Activated CD4-positive, alpha-beta T cell treated with anti-CD3 and anti-CD28 coated beads, Interleukin-2, amount 10 ng/mL, durations not matched to agents 24 days and 14 days (primary cell): Measurements from ENCODE around the gene DNM3. TPM values are rescaled to one million over a fixed set of nuclear protein-coding genes. Genes with fewer than 3 reads are reported as not detected.
"Not testable (repeated sequence)": the region's sequence is repeated elsewhere in the genome, so short reads cannot be mapped to it uniquely, and the experiment has no call there.

Experiments used
- DNase-seq: peaks from one replicate; pipeline ENCODE4 v3.0.0; 2022
- H3K27ac Mint-ChIP-seq: one replicate; pipeline ENCODE4 v1.8.0; 2022; ENCODE audit warnings: mild to moderate bottlenecking, mixed read lengths
- H3K27me3 Mint-ChIP-seq: one replicate; pipeline ENCODE4 v1.8.0; 2022; ENCODE audit warnings: mixed read lengths
- H3K36me3 Mint-ChIP-seq: one replicate; pipeline ENCODE4 v1.8.0; 2022; ENCODE audit warnings: low read depth, mild to moderate bottlenecking, mixed read lengths
- H3K4me1 Mint-ChIP-seq: one replicate; pipeline ENCODE4 v1.8.0; 2021; ENCODE audit warnings: mixed read lengths
- H3K4me3 Mint-ChIP-seq: one replicate; pipeline ENCODE4 v1.8.0; 2022; ENCODE audit warnings: mild to moderate bottlenecking, moderate library complexity, mixed read lengths
- H3K9me3 Mint-ChIP-seq: one replicate; pipeline ENCODE4 v1.8.0; 2021; ENCODE audit warnings: mixed read lengths
- intact Hi-C: fragments of 100-400 bp; cut with micrococcal nuclease; formaldehyde crosslinking; loops from one replicate; pipeline ENCODE4 v1.15.1; 2023
- total RNA-seq: library from RNA; stranded (reverse); gene quantifications from 2 replicates; pipeline ENCODE4 v1.2.3, GENCODE V29; 2022

DNM3 gene
- total RNA-seq, 1 donor from 2014 or later = 0.42 TPM

DNA sequence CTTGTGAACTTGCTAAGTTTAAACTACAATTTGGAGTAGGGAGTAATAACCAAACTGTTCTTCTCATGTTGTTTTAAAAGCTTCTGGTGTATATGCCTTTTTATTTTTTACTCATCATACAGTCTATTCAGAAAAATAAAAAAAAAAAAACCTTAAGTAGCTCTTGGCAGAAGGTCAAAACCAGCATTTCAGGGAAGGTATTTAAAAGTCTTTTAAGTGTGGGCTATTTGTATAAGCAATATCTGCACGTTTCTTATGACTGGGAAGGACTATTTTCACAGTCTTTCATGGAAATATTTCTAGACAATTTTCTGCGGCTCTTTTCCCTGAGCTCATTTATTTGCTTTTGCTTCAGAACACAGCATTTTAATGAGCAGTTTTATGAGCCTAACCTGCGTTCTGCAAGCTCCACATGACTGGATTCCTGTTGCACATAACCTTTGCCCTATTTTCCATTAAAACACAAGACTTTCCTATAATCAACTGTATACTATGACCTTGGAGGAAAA is 518.2 kb downstream of the DNM3 start:
- intact Hi-C loops = loop anchor here (2.0 kb wide), 2 partner anchors 173 to 339 kb away; partner anchors contain the start of gene SUCO
- H3K4me1 Mint-ChIP-seq = peaks cover 36% of the 10 kb centered on the region
- no peaks in the 10 kb centered on the region for H3K9me3 Mint-ChIP-seq
- DNase-seq = no peak
- no peaks in the 10 kb centered on the region for H3K27me3 Mint-ChIP-seq
- H3K27ac Mint-ChIP-seq = peak overlapping the region; percentile 84
- H3K4me3 Mint-ChIP-seq = no peak overlapping the region
- H3K36me3 Mint-ChIP-seq = no peaks in the 10 kb centered on the region

DNA sequence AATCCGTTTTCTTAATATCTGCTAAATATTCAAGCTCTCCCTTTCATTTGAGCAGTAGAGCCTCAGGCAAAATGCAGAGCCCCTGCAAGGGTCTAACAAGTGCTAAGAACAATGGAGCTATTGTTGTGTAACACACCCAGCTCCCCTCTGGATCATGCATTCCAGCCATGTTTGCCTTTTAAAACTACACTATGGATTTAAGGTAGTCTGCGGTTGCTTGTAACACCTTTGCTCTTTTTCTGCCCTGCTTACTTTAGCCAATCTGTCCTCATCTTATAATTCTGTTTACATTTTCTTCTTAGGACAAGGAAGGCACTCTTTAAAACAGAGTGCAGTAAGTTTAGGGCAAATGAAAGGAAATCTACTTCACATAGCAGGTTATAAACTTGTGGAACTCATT is 519.2 kb downstream of the DNM3 start:
- intact Hi-C loops = no loop called here
- Mint-ChIP-seq H3K4me3 (no peak overlapping the region), H3K27me3 (no peaks in the 10 kb centered on the region), H3K27ac (no peak overlapping the region), H3K9me3 (no peaks in the 10 kb centered on the region), H3K4me1 (peaks cover 34% of the 10 kb centered on the region), H3K36me3 (no peaks in the 10 kb centered on the region)
- DNase-seq = peak; percentile 43

DNA sequence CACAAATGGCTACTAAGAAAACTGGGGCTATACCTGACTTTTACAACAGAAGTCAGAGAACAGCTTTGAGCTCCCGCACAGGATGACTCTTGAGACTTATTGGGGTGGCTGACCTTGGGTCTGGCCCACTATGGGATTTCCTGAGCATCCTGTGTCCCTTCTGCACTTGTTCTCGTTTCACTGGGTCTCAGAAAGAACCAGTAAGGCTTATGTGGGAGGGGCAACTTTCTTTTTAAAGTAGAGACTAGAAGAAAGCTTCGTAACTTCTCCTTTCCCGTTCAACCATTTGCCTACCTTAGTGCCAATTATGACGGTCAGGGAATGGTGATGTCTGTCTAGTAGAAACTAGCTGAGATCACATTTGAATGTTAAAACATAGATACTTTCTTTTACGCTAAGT is 519.7 kb downstream of the DNM3 start:
- Mint-ChIP-seq H3K27ac (no peak overlapping the region), H3K9me3 (no peaks in the 10 kb centered on the region), H3K4me3 (no peak overlapping the region), H3K36me3 (peaks cover 2% of the 10 kb centered on the region), H3K4me1 (peaks cover 30% of the 10 kb centered on the region), H3K27me3 (no peaks in the 10 kb centered on the region)
- peak; percentile 30 for DNase-seq
- intact Hi-C loops = no loop called here

GRCh38 chr1:172363852-172364251 is 522.6 kb downstream of the DNM3 start:
- intact Hi-C loops = no loop called here
- H3K36me3 Mint-ChIP-seq = peaks cover 13% of the 10 kb centered on the region
- H3K27me3 Mint-ChIP-seq = no peaks in the 10 kb centered on the region
- H3K27ac Mint-ChIP-seq = no peak overlapping the region
- peaks cover 8% of the 10 kb centered on the region for H3K4me1 Mint-ChIP-seq
- H3K4me3 Mint-ChIP-seq = no peak overlapping the region
- DNase-seq = no peak
- peaks cover 9% of the 10 kb centered on the region for H3K9me3 Mint-ChIP-seq

DNA sequence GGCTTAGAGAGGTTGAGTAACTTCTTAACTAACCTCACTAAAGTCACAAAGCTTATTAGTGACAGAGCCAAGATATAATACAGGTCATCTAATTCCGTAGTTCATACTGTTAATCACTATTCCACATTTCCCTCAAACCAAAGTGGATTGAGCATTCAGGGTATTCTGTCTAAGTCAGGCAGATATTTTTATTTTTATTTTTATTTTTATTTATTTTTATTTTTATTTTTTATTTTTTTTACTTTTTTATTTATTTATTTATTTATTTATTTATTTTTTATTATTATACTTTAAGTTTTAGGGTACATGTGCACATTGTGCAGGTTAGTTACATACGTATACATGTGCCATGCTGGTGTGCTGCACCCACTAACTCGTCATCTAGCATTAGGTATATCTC is 530.3 kb downstream of the DNM3 start:
- H3K36me3 Mint-ChIP-seq = peaks cover 11% of the 10 kb centered on the region
- H3K4me3 Mint-ChIP-seq, intact Hi-C loops: not testable (repeated sequence)

GRCh38 chr1:172373864-172374263 is 532.6 kb downstream of the DNM3 start:
- H3K9me3 Mint-ChIP-seq = peaks cover 8% of the 10 kb centered on the region
- intact Hi-C loops = no loop called here

More for the DNA sequence above, 530.3 kb downstream of the DNM3 start:
- DNase-seq, H3K27me3 Mint-ChIP-seq, H3K4me1 Mint-ChIP-seq, H3K27ac Mint-ChIP-seq: not testable (repeated sequence)
- peaks cover 13% of the 10 kb centered on the region for H3K9me3 Mint-ChIP-seq

DNA sequence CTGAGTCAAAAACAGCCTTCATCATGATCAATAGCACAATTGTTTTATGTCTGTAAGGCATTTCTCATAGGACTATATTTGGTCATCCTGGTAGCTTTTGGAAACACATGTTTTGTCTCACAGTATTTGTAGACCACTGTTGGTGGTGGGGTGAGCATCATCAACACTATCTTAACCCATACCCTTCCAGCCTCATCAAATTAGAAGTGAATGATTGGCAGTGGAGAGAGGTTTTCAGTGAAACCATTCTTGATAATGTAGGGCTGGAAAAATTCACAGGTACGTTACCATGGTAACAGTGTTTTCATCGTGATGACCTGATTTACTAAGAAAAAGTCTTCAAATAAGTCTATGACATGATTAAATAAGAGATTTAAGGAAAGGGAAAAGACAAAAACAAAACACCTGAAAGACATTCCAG is 533.9 kb downstream of the DNM3 start:
- intact Hi-C loops = no loop called here
- DNase-seq = no peak
- H3K9me3 Mint-ChIP-seq = peaks cover 7% of the 10 kb centered on the region
- peaks cover 3% of the 10 kb centered on the region for H3K36me3 Mint-ChIP-seq
- H3K4me1 Mint-ChIP-seq = peaks cover 8% of the 10 kb centered on the region
- H3K27ac Mint-ChIP-seq = peak overlapping the region; percentile 27
- no peak overlapping the region for H3K4me3 Mint-ChIP-seq
- H3K27me3 Mint-ChIP-seq = no peaks in the 10 kb centered on the region

More at GRCh38 chr1:172373864-172374263, 532.6 kb downstream of the DNM3 start:
- H3K4me3 Mint-ChIP-seq = no peak overlapping the region
- H3K27ac Mint-ChIP-seq = no peak overlapping the region
- peaks cover under 1% of the 10 kb centered on the region for H3K36me3 Mint-ChIP-seq
- H3K4me1 Mint-ChIP-seq = peaks cover 6% of the 10 kb centered on the region
- DNase-seq = no peak
- H3K27me3 Mint-ChIP-seq = no peaks in the 10 kb centered on the region

- H3K4me3 Mint-ChIP-seq = no peak overlapping the region
- intact Hi-C loops = no loop called here
- peaks cover 3% of the 10 kb centered on the region for H3K36me3 Mint-ChIP-seq
These were observed 535.1 kb downstream of the DNM3 start for GRCh38 chr1:172376431-172376830.

GRCh38 chr1:172377565-172377964 is 536.3 kb downstream of the DNM3 start:
- peaks cover 7% of the 10 kb centered on the region for H3K9me3 Mint-ChIP-seq
- no peak overlapping the region for H3K4me3 Mint-ChIP-seq
- H3K27me3 Mint-ChIP-seq = no peaks in the 10 kb centered on the region
- H3K36me3 Mint-ChIP-seq = peaks cover 3% of the 10 kb centered on the region
- intact Hi-C loops = no loop called here
- H3K4me1 Mint-ChIP-seq = peaks cover 21% of the 10 kb centered on the region
- no peak overlapping the region for H3K27ac Mint-ChIP-seq
- no peak for DNase-seq

More at GRCh38 chr1:172376431-172376830, 535.1 kb downstream of the DNM3 start:
- Mint-ChIP-seq H3K4me1 (peaks cover 15% of the 10 kb centered on the region), H3K27ac (no peak overlapping the region), H3K9me3 (peaks cover 7% of the 10 kb centered on the region), H3K27me3 (no peaks in the 10 kb centered on the region)
- DNase-seq = no peak

DNA sequence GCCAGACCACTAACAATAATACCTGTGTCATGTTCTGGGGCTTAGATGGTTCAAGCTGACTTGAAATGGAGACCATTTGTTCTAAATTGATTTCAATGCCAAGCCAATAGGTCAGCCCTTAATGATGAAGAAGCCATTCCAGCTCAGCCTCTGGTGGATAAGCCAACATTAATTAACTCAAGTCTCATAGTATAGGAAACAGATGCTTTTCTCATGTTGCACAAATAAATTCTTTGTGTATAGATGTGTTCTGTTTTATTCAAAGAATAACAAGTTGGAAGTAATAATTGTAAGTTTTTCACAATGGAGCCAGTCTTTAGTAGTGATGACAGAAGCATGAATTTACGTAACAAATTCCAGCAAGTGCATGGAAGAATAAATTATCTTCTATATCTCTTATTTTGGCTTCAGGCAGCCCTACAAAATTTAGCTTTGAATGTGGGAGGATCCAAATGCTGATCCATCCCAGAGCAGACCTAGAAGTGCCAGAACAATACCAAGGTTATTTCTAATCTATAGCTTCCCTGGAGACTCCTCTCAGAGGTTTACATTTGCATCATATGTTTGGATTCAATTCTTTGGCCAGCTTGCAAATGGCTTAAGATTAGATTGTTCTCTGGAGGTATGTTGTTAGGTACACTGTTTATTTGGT is 536.9 kb downstream of the DNM3 start:
- Mint-ChIP-seq H3K4me1 (peaks cover 23% of the 10 kb centered on the region), H3K36me3 (peaks cover 3% of the 10 kb centered on the region), H3K27ac (no peak overlapping the region), H3K27me3 (no peaks in the 10 kb centered on the region), H3K4me3 (no peak overlapping the region), H3K9me3 (peaks cover 7% of the 10 kb centered on the region)
- intact Hi-C loops = no loop called here
- DNase-seq = no peak

- peak overlapping the region; percentile 57 for H3K4me3 Mint-ChIP-seq
- H3K4me1 Mint-ChIP-seq = peaks cover 18% of the 10 kb centered on the region
- peaks cover 7% of the 10 kb centered on the region for H3K9me3 Mint-ChIP-seq
- intact Hi-C loops = loop anchor here (1.0 to 2.0 kb wide), 3 partner anchors 14 to 42 kb away; no protein-coding TSS in a partner anchor
- DNase-seq = peak; percentile 80
- peaks cover 3% of the 10 kb centered on the region for H3K36me3 Mint-ChIP-seq
- H3K27ac Mint-ChIP-seq = peak overlapping the region; percentile 86
- H3K27me3 Mint-ChIP-seq = no peaks in the 10 kb centered on the region
These were observed 539.3 kb downstream of the DNM3 start for GRCh38 chr1:172380441-172381244.

DNA sequence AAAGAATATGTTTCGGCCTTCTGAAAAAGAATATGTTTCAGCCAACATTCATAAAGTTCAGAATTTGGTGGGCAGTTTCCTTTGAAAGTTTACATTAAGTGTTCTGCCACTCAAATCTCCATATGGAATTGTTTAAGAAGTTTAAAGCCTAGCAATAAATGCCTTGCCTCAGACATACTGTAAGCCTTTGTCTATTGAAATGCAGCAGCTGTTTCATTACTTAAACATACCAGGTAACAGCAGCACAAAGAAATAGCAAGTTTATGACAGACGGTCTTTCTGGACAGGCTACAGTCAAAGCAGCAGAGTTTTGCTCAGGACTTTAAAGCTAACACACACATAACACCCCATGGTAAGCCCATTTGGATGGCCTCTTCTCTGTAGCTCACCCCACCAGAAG is 540.6 kb downstream of the DNM3 start:
- no peaks in the 10 kb centered on the region for H3K27me3 Mint-ChIP-seq
- peak overlapping the region; percentile 4 for H3K27ac Mint-ChIP-seq
- peaks cover 3% of the 10 kb centered on the region for H3K36me3 Mint-ChIP-seq
- DNase-seq = no peak
- no peak overlapping the region for H3K4me3 Mint-ChIP-seq
- H3K4me1 Mint-ChIP-seq = peaks cover 17% of the 10 kb centered on the region
- intact Hi-C loops = loop anchor here (1.0 to 2.0 kb wide), 3 partner anchors 12 to 43 kb away; no protein-coding TSS in a partner anchor
- H3K9me3 Mint-ChIP-seq = peaks cover 7% of the 10 kb centered on the region

GRCh38 chr1:172382406-172382805 is 541.1 kb downstream of the DNM3 start:
- H3K9me3 Mint-ChIP-seq = peaks cover 7% of the 10 kb centered on the region
- H3K4me1 Mint-ChIP-seq = peaks cover 17% of the 10 kb centered on the region
- H3K27me3 Mint-ChIP-seq = no peaks in the 10 kb centered on the region
- H3K4me3 Mint-ChIP-seq = no peak overlapping the region
- H3K27ac Mint-ChIP-seq = no peak overlapping the region
- intact Hi-C loops = no loop called here
- peaks cover 3% of the 10 kb centered on the region for H3K36me3 Mint-ChIP-seq
- DNase-seq = no peak

DNA sequence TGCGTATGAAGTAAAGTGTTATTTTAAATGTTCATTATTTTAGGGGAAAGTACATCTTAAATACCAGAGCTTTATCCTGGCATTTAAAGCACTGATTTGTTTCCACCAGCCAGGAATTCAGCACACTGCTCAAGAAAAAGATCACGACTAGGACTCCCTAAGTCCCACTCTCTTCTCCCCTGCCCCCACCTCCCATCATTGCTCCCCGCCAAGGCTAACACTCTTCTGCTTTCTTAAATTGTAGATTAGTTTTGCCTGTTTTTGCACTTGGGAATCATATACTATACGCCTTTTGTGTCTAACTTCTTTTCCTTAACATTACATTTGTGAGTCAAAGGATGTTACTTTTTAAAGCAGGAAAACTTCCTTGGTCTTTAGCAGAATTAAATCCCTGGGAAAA is 541.7 kb downstream of the DNM3 start:
- Mint-ChIP-seq H3K4me1 (peaks cover 17% of the 10 kb centered on the region), H3K9me3 (peaks cover 7% of the 10 kb centered on the region), H3K27me3 (no peaks in the 10 kb centered on the region), H3K4me3 (no peak overlapping the region), H3K36me3 (peaks cover 3% of the 10 kb centered on the region), H3K27ac (no peak overlapping the region)
- DNase-seq = no peak
- intact Hi-C loops = no loop called here
